HL-60/S4 (cell line): ENCODE data around the gene SMAGP.
"Not testable (repeated sequence)": the region's sequence is repeated elsewhere in the genome, so short reads cannot be mapped to it uniquely, and the experiment has no call there.

Experiments
- in situ Hi-C: fragments of 300-500 bp; cut with MboI; formaldehyde crosslinking; loops from 2 replicates; pipeline ENCODE4 v1.14.3; 2022; ENCODE audit warnings: low sequenced_read_pairs

Gene SMAGP

GRCh38 chr12:51227112-51227511 lies 43.1 kb downstream of the SMAGP start:
- in situ Hi-C loops: not testable (repeated sequence)

DNA sequence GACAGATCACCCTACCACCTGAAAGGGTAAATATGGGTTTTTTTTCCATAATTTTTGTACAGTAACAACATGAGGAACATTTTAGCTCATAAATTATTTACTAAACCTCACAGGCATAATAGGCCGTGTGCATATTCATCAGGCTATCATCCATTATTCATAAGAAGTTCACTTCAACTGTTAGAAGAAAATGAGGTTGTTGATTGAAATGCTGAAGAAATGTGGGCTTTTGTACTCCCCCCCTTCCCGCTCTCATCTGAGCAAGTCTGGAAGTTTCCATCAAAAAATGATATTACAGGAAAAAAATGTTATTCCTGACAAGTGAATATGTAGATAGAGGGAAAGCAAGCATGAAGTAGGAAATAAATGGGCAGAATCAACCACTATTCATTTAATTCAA lies 44.4 kb downstream of the SMAGP start:
- in situ Hi-C loops: no loop called here

DNA sequence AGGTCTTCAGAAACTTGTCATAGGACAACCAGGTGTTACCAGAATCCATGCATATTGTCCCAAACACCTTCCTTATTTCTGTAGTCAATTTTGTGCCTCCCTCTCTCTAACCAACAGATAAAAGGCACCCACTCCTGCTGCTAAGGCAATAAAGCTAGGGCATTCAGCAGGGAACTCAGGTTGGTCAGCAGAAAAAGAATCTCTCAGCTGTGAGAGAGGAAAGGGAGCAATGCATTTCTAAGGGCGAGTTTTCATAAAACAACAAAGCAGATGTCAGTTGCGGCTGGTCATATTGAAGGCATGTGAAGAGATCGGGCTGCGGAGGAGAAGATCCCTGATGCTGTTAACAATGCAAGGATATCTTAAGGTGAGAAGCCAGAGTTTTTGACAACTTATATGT lies 45.0 kb downstream of the SMAGP start:
- in situ Hi-C loops: no loop called here

GRCh38 chr12:51224625-51225024 lies 45.6 kb downstream of the SMAGP start:
- in situ Hi-C loops: no loop called here

DNA sequence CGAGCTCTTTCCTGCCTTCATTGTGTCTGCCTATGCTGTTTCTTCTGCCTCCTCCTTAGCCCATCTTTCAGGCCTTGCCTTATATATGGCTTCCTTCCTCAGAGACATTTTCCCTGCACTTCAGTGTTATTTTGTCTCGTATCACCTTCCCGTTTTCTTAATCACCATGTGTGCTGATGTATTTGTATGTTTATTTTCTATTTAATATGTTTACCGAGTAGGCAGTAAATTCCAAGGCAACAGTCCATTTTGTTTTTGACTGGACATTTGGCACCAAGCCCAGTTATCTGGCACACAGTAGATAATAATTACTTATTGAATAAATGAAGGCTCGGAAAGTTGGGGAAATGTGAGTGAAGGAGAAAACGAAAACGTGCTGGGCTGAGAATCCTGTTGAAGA lies 47.8 kb downstream of the SMAGP start:
- in situ Hi-C loops: no loop called here

GRCh38 chr12:51219857-51220256 lies 50.4 kb downstream of the SMAGP start:
- in situ Hi-C loops: not testable (repeated sequence)

- in situ Hi-C loops: no loop called here
Measured at GRCh38 chr12:51219322-51219721, 50.9 kb downstream of the SMAGP start.

DNA sequence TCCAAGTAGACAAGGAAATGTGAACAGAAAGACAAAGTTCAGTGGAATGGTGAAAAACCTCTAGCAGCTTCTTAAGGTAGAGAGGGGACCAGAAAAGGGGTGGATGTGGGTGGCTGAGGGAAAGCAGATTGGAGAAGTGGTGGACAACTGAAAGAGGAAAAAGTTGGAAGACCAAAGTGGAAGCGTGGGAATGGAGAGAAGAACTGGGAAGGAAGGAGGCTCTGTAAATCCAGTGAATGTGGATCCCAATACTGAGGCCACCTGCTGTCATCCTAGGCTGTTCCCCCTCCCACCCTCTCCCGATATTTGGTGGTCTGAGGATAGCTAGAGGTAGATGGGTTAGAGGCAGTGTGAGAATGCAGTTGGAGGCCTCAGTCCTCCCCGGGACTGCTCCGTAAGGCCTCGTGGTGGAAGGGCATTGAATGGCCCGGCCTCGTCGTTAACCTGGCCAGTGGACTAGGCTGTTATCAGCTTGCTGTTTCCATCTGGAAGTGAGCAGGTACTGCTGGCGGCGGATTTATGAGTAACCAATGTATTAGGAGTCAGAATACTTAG lies 51.5 kb downstream of the SMAGP start:
- in situ Hi-C loops: no loop called here

GRCh38 chr12:51217968-51218606 lies 52.1 kb downstream of the SMAGP start, which contains the start of gene POU6F1:
Gene POU6F1, minus strand, starts transcription at chr12:51218062. Its CDS starts 11,226 bp downstream, at chr12:51206836.
- in situ Hi-C loops: no loop called here

DNA sequence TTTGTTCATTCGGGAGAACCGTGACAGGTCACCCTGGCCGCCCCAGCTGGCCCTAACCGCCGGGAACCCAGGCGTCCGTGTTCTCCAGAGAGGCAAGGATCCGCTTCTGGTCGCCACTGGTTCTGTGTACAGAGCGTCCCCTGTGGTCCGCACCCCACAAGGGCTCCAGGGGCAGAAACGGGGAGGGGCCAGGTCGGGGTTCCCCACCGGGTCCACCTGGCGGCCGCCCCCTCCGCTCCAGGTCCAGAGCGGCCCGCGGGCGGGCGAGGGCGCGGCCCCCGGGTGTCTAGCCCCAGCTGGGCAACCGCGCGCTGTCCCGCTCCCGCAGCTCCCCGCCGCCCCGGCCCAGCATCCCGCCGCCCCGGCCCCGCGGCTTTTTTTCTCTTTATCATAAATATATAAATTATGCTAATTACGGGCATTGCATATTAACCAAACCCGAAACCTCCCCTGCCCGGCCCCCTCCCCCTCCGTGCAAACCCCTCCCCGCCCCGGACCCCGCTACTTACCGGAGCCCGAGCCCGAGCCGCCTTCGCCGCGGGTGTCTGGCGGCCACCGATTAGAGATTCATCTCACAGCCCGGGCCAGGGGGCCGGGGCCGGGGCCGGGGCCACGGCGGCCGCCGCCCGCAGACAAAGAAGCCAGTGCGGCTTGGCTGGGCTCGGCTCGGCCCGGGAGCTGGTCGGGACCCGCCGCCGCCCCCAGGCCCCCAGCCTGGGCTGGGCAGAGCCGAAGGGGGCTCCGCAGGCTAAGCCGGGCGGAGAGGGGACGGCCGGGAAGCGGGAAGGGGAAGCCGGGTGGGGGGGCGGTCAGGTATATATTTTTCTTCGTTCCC lies 52.9 kb downstream of the SMAGP start:
- in situ Hi-C loops: no loop called here

DNA sequence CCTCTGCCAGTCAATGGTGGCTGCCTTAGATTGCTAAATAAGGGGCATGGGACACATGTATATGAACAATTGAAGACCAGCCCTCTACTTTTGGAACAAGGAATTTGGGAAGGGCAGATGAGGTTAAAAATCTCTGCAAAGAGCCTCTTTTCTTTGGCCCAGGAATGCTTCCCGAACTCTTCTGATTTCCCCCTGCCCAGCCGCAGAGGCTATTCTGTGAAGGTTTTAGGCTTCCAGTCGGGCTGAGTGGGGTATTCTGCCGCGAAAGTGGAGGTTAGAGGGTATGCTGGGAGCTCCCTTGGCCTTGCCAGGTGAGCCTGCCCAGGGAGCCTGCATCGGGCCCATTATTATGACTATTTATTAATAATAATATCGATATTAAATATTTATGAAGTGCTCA lies 53.6 kb downstream of the SMAGP start:
- in situ Hi-C loops: no loop called here

DNA sequence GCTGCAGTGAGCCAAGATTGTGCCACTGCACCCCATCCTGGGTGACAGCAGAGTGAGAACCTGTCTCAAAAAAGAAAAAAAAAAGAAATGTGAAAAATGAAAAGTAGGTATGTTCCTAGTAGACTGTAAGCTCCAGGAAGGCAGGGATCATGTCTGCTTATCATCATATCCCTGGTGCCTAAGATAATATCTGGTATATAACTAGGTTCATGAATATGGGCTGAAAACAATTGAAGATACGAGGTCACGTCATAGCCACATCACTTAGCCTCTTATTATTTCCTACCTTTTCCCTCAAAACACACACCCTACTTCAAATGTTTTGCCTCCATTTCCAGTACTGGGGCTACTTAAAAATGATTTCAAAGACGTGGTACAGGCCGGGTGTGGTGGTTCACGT lies 55.3 kb downstream of the SMAGP start:
- in situ Hi-C loops: no loop called here

DNA sequence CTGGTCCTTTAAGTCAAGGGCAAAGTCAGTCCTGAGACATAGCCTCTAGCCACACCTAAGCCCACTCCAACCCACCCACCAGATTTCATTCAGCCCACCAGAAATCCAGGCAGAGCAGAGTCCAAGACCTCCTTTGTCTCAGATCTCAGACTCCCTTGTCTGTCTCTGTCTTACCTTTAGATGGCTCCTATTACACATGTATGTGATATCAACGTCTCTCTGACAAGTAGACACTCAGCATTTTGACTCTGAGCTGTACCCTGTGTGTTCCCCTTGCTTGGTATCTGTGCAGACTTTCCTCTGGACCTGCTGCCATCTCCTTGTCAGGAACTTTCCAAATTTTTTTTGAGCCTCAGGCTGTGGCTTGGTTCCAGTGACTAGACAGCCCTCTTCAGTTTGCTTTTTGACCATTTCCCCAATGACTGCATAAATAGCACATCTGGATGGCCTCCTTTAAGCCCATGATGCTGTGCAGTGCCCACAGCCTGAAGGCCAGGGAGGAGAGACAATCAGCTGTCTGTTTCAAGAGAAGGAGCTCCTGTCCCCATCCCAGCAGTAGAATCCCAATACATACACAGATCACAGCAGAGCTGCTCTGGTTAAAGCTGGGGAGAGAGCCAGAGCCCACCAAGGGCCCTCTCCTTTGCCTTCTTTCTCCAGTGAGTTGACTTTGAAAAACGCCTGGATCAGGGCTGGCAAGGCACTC lies 59.4 kb downstream of the SMAGP start:
- in situ Hi-C loops: no loop called here

GRCh38 chr12:51209259-51209658 lies 61.0 kb downstream of the SMAGP start:
- in situ Hi-C loops: no loop called here

- in situ Hi-C loops: no loop called here
Measured at GRCh38 chr12:51208016-51208660, 62.1 kb downstream of the SMAGP start.

GRCh38 chr12:51205350-51205749 lies 64.9 kb downstream of the SMAGP start:
- in situ Hi-C loops: no loop called here

- in situ Hi-C loops: no loop called here
Measured at GRCh38 chr12:51202718-51203117, 67.5 kb downstream of the SMAGP start.

GRCh38 chr12:51200806-51201205 lies 69.4 kb downstream of the SMAGP start:
- in situ Hi-C loops: no loop called here

GRCh38 chr12:51200156-51200555 lies 70.1 kb downstream of the SMAGP start:
- in situ Hi-C loops: no loop called here

DNA sequence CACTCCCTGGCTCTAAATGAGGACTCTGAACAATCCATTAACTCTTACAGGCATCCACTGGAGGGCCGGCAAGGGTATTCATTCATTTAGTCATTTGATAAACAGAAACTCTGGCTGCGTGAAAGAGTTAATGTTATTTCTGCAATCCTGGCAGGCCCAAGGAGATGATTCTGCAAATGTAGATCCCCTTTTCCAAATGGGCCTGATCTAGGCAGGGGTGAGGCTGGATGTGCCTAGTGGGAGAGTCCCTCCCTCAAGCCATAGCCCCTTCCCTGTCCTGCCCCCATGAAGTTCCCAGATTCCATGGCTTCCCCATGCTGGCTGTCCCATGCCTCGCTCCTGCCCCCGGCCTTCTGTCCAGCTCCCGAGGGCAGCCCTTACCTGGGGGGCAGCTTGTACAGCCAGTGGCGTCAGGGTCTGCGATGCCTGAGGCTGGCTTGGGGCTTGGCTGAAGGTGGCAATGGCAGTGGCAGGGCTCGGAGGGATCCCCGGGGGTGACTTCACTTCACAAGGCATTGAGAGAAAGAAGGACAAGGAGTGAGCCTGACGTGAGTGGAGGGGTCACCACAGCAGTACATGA lies 70.8 kb downstream of the SMAGP start:
- in situ Hi-C loops: no loop called here
